Type B pancreatic cell (in vitro differentiated cells): ENCODE data around the gene CSTA. TPM values are rescaled to one million over a fixed set of nuclear protein-coding genes. Genes with fewer than 3 reads are reported as not detected.

Source experiments
- DNase-seq: peaks from one replicate; pipeline ENCODE4 v3.0.0; 2021; ENCODE audit warnings: mixed read lengths; ENCODE audit not compliant: unreplicated experiment; ENCODE audit errors: extremely low spot score
- H3K27ac Mint-ChIP-seq: 2 replicates; pipeline ENCODE4 v1.8.0; 2021; ENCODE audit warnings: mild to moderate bottlenecking, mixed read lengths
- H3K27me3 Mint-ChIP-seq: 2 replicates; pipeline ENCODE4 v1.8.0; 2021; ENCODE audit warnings: mixed read lengths
- H3K36me3 Mint-ChIP-seq: 2 replicates; pipeline ENCODE4 v1.8.0; 2021; ENCODE audit warnings: mixed read lengths
- H3K4me1 Mint-ChIP-seq: one replicate; pipeline ENCODE4 v1.8.0; 2021; ENCODE audit warnings: mixed read lengths; ENCODE audit not compliant: unreplicated experiment
- H3K4me3 Mint-ChIP-seq: 2 replicates; pipeline ENCODE4 v1.8.0; 2021; ENCODE audit warnings: mild to moderate bottlenecking, mixed read lengths
- H3K9me3 Mint-ChIP-seq: 2 replicates; pipeline ENCODE4 v1.8.0; 2021; ENCODE audit warnings: mixed read lengths
- CTCF ChIP-seq: fragments of 200-600 bp; sonication (generic); conservative IDR thresholded peaks from 2 replicates; pipeline ENCODE4 v1.5.0; 2021; ENCODE audit warnings: antibody characterized with exemption, mild to moderate bottlenecking
- total RNA-seq: library from RNA; stranded (reverse); gene quantifications from 2 replicates; pipeline ENCODE4 v1.2.1, GENCODE V29; 2021; ENCODE audit warnings: low replicate concordance

The CSTA gene
- total RNA-seq, 1 donor from 2014 or later = 39.5 TPM

DNA sequence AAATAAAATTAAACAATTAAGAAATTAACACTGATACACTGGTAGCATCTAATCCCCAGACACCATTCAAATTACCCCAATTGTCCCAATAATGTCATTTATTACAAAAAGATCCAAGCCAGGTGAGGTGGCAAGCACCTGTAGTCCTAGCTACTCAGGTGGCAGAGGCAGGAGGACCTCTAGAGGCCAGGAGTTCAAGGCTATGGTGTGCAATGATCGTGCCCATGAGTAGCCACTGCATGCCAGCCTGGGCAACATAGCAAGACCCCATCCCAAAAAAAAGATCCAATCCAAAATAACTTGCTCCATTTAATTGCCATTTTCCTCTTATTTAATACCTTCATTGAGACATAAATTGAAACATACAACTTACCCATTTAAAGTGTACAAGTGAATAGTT is 17.8 kb downstream of the CSTA start:
- H3K4me3 Mint-ChIP-seq = no peak overlapping the region
- H3K27ac Mint-ChIP-seq = no peak overlapping the region
- H3K27me3 Mint-ChIP-seq = no peaks in the 10 kb centered on the region
- DNase-seq = no peak
- no peaks in the 10 kb centered on the region for H3K36me3 Mint-ChIP-seq
- H3K9me3 Mint-ChIP-seq = no peaks in the 10 kb centered on the region
- TF ChIP-seq CTCF = no peak
- no peaks in the 10 kb centered on the region for H3K4me1 Mint-ChIP-seq

DNA sequence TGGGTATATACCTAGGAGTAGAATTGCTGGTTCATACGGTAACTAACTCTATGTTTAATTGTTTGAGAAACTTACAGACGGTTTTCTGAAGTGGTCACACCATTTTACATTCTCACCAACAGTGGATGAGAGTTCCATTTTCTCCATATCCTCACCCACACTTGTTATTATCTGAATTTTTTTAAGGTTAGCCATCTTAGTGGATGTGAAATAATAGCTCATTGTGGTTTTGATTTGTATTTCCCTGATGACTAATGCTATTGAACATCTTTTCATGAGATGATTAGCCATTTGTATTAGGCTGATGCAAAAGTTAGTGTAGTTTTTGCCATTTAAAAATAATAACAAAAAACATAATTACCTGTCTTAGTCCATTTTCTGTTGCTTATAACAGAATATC is 18.6 kb downstream of the CSTA start:
- no peak for TF ChIP-seq CTCF
- Mint-ChIP-seq H3K27me3 (no peaks in the 10 kb centered on the region), H3K27ac (no peak overlapping the region), H3K36me3 (no peaks in the 10 kb centered on the region), H3K4me1 (no peaks in the 10 kb centered on the region), H3K9me3 (no peaks in the 10 kb centered on the region), H3K4me3 (no peak overlapping the region)
- DNase-seq = no peak

DNA sequence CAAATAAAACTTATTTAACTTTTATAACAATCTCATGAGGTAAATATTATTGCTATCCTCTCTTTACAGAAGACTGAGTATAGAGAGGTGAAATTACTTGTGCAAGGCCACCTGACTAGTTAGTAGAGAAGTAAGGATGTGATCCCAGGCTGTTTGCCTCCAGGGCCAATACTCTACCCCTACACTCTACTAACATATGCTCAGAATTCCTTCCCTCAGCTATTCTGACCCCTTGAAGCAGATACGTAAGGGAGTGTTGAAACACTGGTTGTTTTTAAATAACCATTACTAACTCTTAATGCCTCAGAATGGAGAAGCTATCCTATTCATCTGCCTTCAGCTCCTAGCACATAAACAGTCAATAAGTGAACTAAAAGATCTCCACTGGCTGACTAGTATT is 24.1 kb downstream of the CSTA start:
- Mint-ChIP-seq H3K4me1 (no peaks in the 10 kb centered on the region), H3K27ac (no peak overlapping the region), H3K36me3 (no peaks in the 10 kb centered on the region), H3K9me3 (no peaks in the 10 kb centered on the region), H3K4me3 (no peak overlapping the region), H3K27me3 (no peaks in the 10 kb centered on the region)
- no peak for DNase-seq
- no peak for TF ChIP-seq CTCF

- Mint-ChIP-seq H3K4me1 (no peaks in the 10 kb centered on the region), H3K36me3 (no peaks in the 10 kb centered on the region), H3K9me3 (no peaks in the 10 kb centered on the region), H3K4me3 (no peak overlapping the region), H3K27me3 (no peaks in the 10 kb centered on the region), H3K27ac (no peak overlapping the region)
- no peak for TF ChIP-seq CTCF
- no peak for DNase-seq
These were observed 25.9 kb downstream of the CSTA start for GRCh38 chr3:122350814-122351418.

DNA sequence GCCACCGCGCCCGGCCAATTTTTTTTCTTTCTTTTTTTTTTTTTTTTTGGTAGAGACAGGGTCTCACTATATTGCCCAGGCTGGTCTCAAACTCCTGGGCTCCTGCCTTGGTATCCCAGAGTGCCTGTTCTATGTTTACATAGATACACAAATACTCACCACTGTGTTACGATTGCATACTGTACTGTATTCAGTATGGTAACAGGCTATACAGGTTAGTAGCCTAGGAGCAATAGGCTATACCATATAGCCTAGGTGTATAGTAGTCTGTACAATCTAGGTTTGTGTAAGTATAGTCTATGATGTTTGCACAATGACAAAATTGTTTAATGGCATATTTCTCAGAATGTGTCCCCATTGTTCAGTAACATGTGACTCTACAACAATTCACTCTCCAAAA is 26.6 kb downstream of the CSTA start:
- H3K27ac Mint-ChIP-seq = no peak overlapping the region
- no peak for TF ChIP-seq CTCF
- H3K4me3 Mint-ChIP-seq = no peak overlapping the region
- no peak for DNase-seq
- H3K9me3 Mint-ChIP-seq = no peaks in the 10 kb centered on the region
- no peaks in the 10 kb centered on the region for H3K4me1 Mint-ChIP-seq
- no peaks in the 10 kb centered on the region for H3K36me3 Mint-ChIP-seq
- no peaks in the 10 kb centered on the region for H3K27me3 Mint-ChIP-seq

GRCh38 chr3:122353215-122353614 is 28.2 kb downstream of the CSTA start:
- no peaks in the 10 kb centered on the region for H3K27me3 Mint-ChIP-seq
- DNase-seq = no peak
- H3K9me3 Mint-ChIP-seq = no peaks in the 10 kb centered on the region
- H3K36me3 Mint-ChIP-seq = no peaks in the 10 kb centered on the region
- H3K4me3 Mint-ChIP-seq = peak overlapping the region; percentile 67
- TF ChIP-seq CTCF = no peak
- H3K27ac Mint-ChIP-seq = peak overlapping the region; percentile 92
- H3K4me1 Mint-ChIP-seq = no peaks in the 10 kb centered on the region
